AG04449 (cell line): Measurements from ENCODE around the gene SRPK2.
"Not testable (repeated sequence)": the region's sequence is repeated elsewhere in the genome, so short reads cannot be mapped to it uniquely, and the experiment has no call there.

Source experiments
- CTCF ChIA-PET: fragments of 350-600 bp; formaldehyde crosslinking; extraction: SDS; loops from one replicate; lab custom pipeline; 2021; ENCODE audit warnings: antibody characterized with exemption; lab: Yijun Ruan, JAX
- POLR2A ChIA-PET: fragments of 400-600, 350-600 bp; formaldehyde crosslinking; extraction: SDS; loops from one replicate; lab custom pipeline; 2020; ENCODE audit warnings: antibody characterized with exemption, inconsistent platforms; lab: Yijun Ruan, JAX
- DNase-seq: peaks from one replicate; pipeline ENCODE4 v3.0.0-alpha.2; 2010; ENCODE audit warnings: low read depth, low spot score
- H3K4me3 ChIP-seq: 2 replicates; pipeline ENCODE4 v1.5.1; 2011; ENCODE audit warnings: low read depth, mild to moderate bottlenecking, control low read depth, low read length
- TF ChIP-seq, protein P1 (sequence below): IDR thresholded peaks from one replicate; pipeline ENCODE4 v1.5.1; 2011; ENCODE audit warnings: mild to moderate bottlenecking, moderate library complexity, low read length, control low read depth, inconsistent platforms; ENCODE audit not compliant: insufficient read depth; ENCODE audit errors: missing control alignments

Gene SRPK2

DNA sequence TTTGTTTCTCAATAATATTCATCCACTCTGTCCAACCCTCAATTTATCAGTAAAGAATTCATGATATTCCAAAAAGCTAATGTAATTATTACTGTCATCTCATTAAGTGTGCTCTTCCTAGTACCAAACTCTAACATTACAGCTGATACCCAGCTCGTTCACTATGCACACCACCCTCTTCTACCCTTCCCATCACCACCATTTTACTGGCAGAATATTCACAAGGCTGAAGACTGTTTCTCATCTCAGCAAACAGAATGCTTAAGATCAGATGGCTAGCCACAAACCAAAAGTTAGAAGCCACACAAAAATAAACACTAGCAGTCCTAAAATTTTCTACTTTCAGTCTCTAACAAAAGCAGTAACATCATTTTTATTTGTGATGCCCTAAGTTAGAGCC is 121.5 kb downstream of the SRPK2 start:
- DNase-seq: no peak
- ChIA-PET CTCF (no interaction called here), POLR2A (no interaction called here)
- H3K4me3 ChIP-seq: no peak overlapping the region
- TF ChIP-seq, protein P1, sequence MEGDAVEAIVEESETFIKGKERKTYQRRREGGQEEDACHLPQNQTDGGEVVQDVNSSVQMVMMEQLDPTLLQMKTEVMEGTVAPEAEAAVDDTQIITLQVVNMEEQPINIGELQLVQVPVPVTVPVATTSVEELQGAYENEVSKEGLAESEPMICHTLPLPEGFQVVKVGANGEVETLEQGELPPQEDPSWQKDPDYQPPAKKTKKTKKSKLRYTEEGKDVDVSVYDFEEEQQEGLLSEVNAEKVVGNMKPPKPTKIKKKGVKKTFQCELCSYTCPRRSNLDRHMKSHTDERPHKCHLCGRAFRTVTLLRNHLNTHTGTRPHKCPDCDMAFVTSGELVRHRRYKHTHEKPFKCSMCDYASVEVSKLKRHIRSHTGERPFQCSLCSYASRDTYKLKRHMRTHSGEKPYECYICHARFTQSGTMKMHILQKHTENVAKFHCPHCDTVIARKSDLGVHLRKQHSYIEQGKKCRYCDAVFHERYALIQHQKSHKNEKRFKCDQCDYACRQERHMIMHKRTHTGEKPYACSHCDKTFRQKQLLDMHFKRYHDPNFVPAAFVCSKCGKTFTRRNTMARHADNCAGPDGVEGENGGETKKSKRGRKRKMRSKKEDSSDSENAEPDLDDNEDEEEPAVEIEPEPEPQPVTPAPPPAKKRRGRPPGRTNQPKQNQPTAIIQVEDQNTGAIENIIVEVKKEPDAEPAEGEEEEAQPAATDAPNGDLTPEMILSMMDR: no peak

DNA sequence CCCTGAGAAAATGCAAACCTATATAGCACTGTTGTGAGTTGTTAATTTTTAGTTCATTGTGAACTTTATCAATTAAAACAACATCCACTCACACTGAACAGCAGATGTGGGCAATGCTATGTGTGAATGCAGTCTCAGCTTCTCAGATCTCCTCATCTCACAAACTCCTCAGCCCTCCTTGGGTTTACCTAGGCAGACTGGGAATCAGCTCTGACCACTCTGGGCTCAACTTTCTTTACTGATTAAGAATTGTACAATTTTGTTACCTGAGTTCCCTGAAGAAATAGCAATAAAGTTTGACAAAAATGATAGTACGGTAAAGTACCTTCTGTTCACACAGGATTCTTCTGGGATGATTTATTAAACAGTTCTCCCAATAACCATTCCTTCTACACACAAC is 124.0 kb downstream of the SRPK2 start:
- ChIA-PET POLR2A (no interaction called here), CTCF (no interaction called here)
- no peak for DNase-seq
- TF ChIP-seq, protein P1: no peak
- no peak overlapping the region for H3K4me3 ChIP-seq

GRCh38 chr7:105261689-105262088 is 127.0 kb downstream of the SRPK2 start:
- no peak overlapping the region for H3K4me3 ChIP-seq
- TF ChIP-seq, protein P1: no peak
- CTCF ChIA-PET: interaction anchor here (1.2 kb wide), 2 partner anchors 10 to 73 kb away, joined by 3 read pairs; no protein-coding TSS in a partner anchor
- no peak for DNase-seq
- POLR2A ChIA-PET: no interaction called here

DNA sequence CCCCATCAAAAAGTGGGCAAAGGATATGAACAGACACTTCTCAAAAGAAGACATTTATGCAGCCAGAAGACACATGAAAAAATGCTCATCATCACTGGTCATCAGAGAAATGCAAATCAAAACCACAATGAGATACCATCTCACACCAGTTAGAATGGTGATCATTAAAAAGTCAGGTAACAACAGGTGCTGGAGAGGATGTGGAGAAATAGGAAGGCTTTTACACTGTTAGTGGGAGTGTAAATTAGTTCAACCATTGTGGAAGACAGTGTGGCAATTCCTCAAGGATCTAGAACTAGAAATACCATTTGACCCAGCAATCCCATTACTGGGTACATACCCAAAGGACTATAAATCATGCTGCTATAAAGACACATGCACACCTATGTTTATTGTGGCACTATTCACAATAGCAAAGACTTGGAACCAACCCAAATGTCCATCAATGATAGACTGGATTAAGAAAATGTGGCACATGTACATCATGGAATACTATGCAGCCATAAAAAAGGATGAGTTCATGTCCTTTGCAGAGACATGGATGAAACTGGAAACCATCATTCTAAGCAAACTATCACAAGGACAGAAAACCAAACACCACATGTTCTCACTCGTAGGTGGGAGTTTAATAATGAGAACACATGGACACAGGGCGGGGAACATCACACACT is 128.4 kb downstream of the SRPK2 start:
- DNase-seq, H3K4me3 ChIP-seq, CTCF ChIA-PET, POLR2A ChIA-PET: not testable (repeated sequence)

GRCh38 chr7:105258919-105259318 is 129.8 kb downstream of the SRPK2 start:
- CTCF ChIA-PET: not testable (repeated sequence)

GRCh38 chr7:105257338-105257737 is 131.4 kb downstream of the SRPK2 start:
- POLR2A ChIA-PET: no interaction called here
- CTCF ChIA-PET: no interaction called here
- DNase-seq: no peak
- H3K4me3 ChIP-seq: no peak overlapping the region
- TF ChIP-seq, protein P1: no peak

More at GRCh38 chr7:105258919-105259318, 129.8 kb downstream of the SRPK2 start:
- DNase-seq, POLR2A ChIA-PET, H3K4me3 ChIP-seq: not testable (repeated sequence)

GRCh38 chr7:105256761-105257231 is 131.9 kb downstream of the SRPK2 start:
- H3K4me3 ChIP-seq: no peak overlapping the region
- POLR2A ChIA-PET: no interaction called here
- DNase-seq: no peak
- CTCF ChIA-PET: no interaction called here
- TF ChIP-seq, protein P1: no peak
